WTC11 (cell line): ENCODE data around the gene FBXL16. TPM values are rescaled to one million over a fixed set of nuclear protein-coding genes. Genes with fewer than 3 reads are reported as not detected.

ENCODE experiments used
- ARID4B ChIP-seq: sonication (generic); formaldehyde crosslinking; IDR thresholded peaks from 2 replicates; pipeline ENCODE4 v1.8.0; 2023; ENCODE audit warnings: missing genetic modification reagents, mild to moderate bottlenecking, borderline replicate concordance
- ATF1 ChIP-seq: sonication (generic); formaldehyde crosslinking; IDR thresholded peaks from 2 replicates; pipeline ENCODE4 v1.8.1; 2023; ENCODE audit warnings: mild to moderate bottlenecking, moderate library complexity, missing genetic modification reagents
- CTCF ChIP-seq: fragments of 200-600 bp; IDR thresholded peaks from 2 replicates; pipeline ENCODE4 v1.8.0; 2022; ENCODE audit warnings: antibody characterized with exemption
- ETV6 ChIP-seq: sonication (generic); formaldehyde crosslinking; IDR thresholded peaks from 2 replicates; pipeline ENCODE4 v1.8.1; 2022; ENCODE audit warnings: mild to moderate bottlenecking, missing genetic modification reagents
- FOXJ3 ChIP-seq: sonication (generic); formaldehyde crosslinking; IDR thresholded peaks from 2 replicates; pipeline ENCODE4 v1.9.0; 2021; ENCODE audit warnings: missing genetic modification reagents, mild to moderate bottlenecking, borderline replicate concordance
- JUN ChIP-seq: sonication (generic); formaldehyde crosslinking; IDR thresholded peaks from 2 replicates; pipeline ENCODE4 v1.8.0; 2023; ENCODE audit warnings: mild to moderate bottlenecking, missing genetic modification reagents
- MYBL2 ChIP-seq: sonication (generic); formaldehyde crosslinking; IDR thresholded peaks from 2 replicates; pipeline ENCODE4 v1.8.1; 2023; ENCODE audit warnings: mild to moderate bottlenecking, moderate library complexity, missing genetic modification reagents
- NR3C1 ChIP-seq: sonication (generic); formaldehyde crosslinking; conservative IDR thresholded peaks from 2 replicates; pipeline ENCODE4 v1.8.1; 2023; ENCODE audit warnings: low read depth, mild to moderate bottlenecking, missing genetic modification reagents
- PREB ChIP-seq: sonication (generic); formaldehyde crosslinking; IDR thresholded peaks from 2 replicates; pipeline ENCODE4 v1.8.1; 2022; ENCODE audit warnings: mild to moderate bottlenecking, missing genetic modification reagents, moderate library complexity, borderline replicate concordance
- SMAD3 ChIP-seq: sonication (generic); formaldehyde crosslinking; IDR thresholded peaks from 2 replicates; pipeline ENCODE4 v1.8.0; 2022; ENCODE audit warnings: missing genetic modification reagents, mild to moderate bottlenecking, borderline replicate concordance
- TEAD4 ChIP-seq: sonication (generic); formaldehyde crosslinking; IDR thresholded peaks from 2 replicates; pipeline ENCODE4 v1.8.0; 2022; ENCODE audit warnings: mild to moderate bottlenecking, missing genetic modification reagents
- TP53 ChIP-seq: sonication (generic); formaldehyde crosslinking; IDR thresholded peaks from 2 replicates; pipeline ENCODE4 v1.8.1; 2023; ENCODE audit warnings: mild to moderate bottlenecking, missing genetic modification reagents
- ZBTB21 ChIP-seq: sonication (generic); formaldehyde crosslinking; IDR thresholded peaks from 2 replicates; pipeline ENCODE4 v1.8.1; 2023; ENCODE audit warnings: mild to moderate bottlenecking, missing genetic modification reagents, borderline replicate concordance
- ZBTB43 ChIP-seq: sonication (generic); formaldehyde crosslinking; IDR thresholded peaks from 2 replicates; pipeline ENCODE4 v1.8.1; 2023; ENCODE audit warnings: mild to moderate bottlenecking, missing genetic modification reagents
- ZNF232 ChIP-seq: sonication (generic); formaldehyde crosslinking; IDR thresholded peaks from 2 replicates; pipeline ENCODE4 v1.8.0; 2022; ENCODE audit warnings: mild to moderate bottlenecking, missing genetic modification reagents
- ZNF317 ChIP-seq: sonication (generic); formaldehyde crosslinking; IDR thresholded peaks from 2 replicates; pipeline ENCODE4 v1.8.1; 2023; ENCODE audit warnings: low read depth, mild to moderate bottlenecking, moderate library complexity, missing genetic modification reagents, borderline replicate concordance
- ZNF416 ChIP-seq: fragments of 250-450 bp; sonication (Bioruptor Pico); IDR thresholded peaks from 2 replicates; pipeline ENCODE4 v1.9.0; 2021; ENCODE audit warnings: mild to moderate bottlenecking, inconsistent platforms
- total RNA-seq: library from RNA; stranded (reverse); gene quantifications from 3 replicates; pipeline ENCODE4 v1.2.3, GENCODE V29; 2021
- TF ChIP-seq, protein P1 (sequence below): sonication (generic); formaldehyde crosslinking; IDR thresholded peaks from 2 replicates; pipeline ENCODE4 v1.8.1; 2022; ENCODE audit warnings: low read depth, mild to moderate bottlenecking, moderate library complexity, missing genetic modification reagents, borderline replicate concordance
- TF ChIP-seq, protein P2 (sequence below): sonication (generic); formaldehyde crosslinking; IDR thresholded peaks from 2 replicates; pipeline ENCODE4 v1.8.0; 2023; ENCODE audit warnings: missing genetic modification reagents
- TF ChIP-seq, protein P3 (sequence below): fragments of 250-450 bp; sonication (Bioruptor Pico); conservative IDR thresholded peaks from 2 replicates; pipeline ENCODE4 v1.9.0; 2021; ENCODE audit warnings: mild to moderate bottlenecking

Gene FBXL16
- total RNA-seq, 1 experiment from 2014 or later = 22.7 TPM

- TF ChIP-seq ARID4B (CRISPR knock-in tag) = peak; percentile 97; the same call in 1 of the 2 replicates
- peak; percentile 92 for TF ChIP-seq ETV6 (CRISPR knock-in tag)
- TF ChIP-seq, protein P1, sequence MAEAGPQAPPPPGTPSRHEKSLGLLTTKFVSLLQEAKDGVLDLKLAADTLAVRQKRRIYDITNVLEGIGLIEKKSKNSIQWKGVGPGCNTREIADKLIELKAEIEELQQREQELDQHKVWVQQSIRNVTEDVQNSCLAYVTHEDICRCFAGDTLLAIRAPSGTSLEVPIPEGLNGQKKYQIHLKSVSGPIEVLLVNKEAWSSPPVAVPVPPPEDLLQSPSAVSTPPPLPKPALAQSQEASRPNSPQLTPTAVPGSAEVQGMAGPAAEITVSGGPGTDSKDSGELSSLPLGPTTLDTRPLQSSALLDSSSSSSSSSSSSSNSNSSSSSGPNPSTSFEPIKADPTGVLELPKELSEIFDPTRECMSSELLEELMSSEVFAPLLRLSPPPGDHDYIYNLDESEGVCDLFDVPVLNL = peak; percentile 91
- TF ChIP-seq ATF1 (CRISPR knock-in tag) = peak; percentile 84; the same call in 1 of the 2 replicates
- TF ChIP-seq, protein P2, sequence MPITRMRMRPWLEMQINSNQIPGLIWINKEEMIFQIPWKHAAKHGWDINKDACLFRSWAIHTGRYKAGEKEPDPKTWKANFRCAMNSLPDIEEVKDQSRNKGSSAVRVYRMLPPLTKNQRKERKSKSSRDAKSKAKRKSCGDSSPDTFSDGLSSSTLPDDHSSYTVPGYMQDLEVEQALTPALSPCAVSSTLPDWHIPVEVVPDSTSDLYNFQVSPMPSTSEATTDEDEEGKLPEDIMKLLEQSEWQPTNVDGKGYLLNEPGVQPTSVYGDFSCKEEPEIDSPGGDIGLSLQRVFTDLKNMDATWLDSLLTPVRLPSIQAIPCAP (CRISPR knock-in tag) = peak; percentile 78; the same call in 1 of the 2 replicates
- TF ChIP-seq MYBL2 = peak; percentile 72; the same call in 1 of the 2 replicates
- TF ChIP-seq TP53 = peak; percentile 94
- peak; percentile 93 for TF ChIP-seq ZNF232 (CRISPR knock-in tag)
- peak; percentile 25; the same call in 1 of the 2 replicates for TF ChIP-seq PREB (CRISPR knock-in tag)
- TF ChIP-seq JUN (CRISPR knock-in tag) = peak; percentile 98
- no peak for TF ChIP-seq ZNF416 (CRISPR knock-in tag)
- TF ChIP-seq ZBTB43 (CRISPR knock-in tag) = peak; percentile 63; the same call in 1 of the 2 replicates
- TF ChIP-seq ZNF317 (CRISPR knock-in tag) = peak; percentile 65; the same call in 1 of the 2 replicates
- TF ChIP-seq, protein P3, sequence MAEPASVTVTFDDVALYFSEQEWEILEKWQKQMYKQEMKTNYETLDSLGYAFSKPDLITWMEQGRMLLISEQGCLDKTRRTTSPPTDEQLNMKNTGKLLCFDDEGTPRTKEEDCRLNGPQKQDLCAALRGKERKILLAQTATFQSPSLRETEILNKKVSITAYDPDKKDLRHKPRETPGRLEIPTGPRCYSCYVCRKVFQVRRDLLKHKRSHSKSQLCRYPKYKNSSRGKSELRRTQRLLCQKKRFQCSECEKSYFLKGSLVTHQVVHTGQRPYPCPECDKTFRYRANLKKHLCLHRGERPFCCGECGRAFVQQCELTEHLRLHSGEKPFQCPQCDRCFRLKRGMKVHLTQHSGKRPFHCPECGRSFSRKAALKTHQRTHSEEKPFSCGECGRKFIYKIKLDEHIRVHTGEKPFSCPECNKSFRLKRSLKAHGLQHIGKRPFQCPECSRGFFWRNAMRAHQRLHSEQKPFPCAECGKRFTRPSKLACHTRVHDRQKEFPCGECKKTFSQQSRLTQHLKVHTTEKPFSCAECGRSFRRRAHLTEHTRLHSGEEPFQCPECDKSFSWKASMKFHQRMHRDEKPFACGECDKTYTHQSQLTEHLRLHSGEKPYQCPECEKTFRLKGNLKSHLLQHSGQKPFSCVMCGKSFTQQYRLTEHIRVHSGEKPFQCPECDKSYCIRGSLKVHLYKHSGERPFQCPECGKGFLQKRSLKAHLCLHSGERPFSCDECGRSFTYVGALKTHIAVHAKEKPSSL (CRISPR knock-in tag) = no peak
- no peak; the same call in 1 of the 2 replicates for TF ChIP-seq SMAD3
- no peak for TF ChIP-seq CTCF
- peak; percentile 96 for TF ChIP-seq NR3C1 (CRISPR knock-in tag)
- TF ChIP-seq ZBTB21 = 0 out of 2 replicates have a peak, but pooled peaks have one; percentile 40
- TF ChIP-seq TEAD4 (CRISPR knock-in tag) = peak; percentile 89; the same call in 1 of the 2 replicates
- no peak for TF ChIP-seq FOXJ3 (CRISPR knock-in tag)
Observed at GRCh38 chr16:700684-701584, 4.7 kb downstream of the FBXL16 start (continued).
